Activated CD8-positive, alpha-beta memory T cell treated with anti-CD3 and anti-CD28 coated beads, Interleukin-2, amount 50 U/mL, for 24 hours (primary cell): ENCODE results near the gene HOXA10.
A peak's percentile ranks its signal among the peaks of the same experiment; 100 is the strongest.

Source experiments
- DNase-seq: peaks from one replicate; pipeline ENCODE4 v3.0.0-alpha.2; 2020; ENCODE audit errors: extremely low read depth

The HOXA10 gene

DNA sequence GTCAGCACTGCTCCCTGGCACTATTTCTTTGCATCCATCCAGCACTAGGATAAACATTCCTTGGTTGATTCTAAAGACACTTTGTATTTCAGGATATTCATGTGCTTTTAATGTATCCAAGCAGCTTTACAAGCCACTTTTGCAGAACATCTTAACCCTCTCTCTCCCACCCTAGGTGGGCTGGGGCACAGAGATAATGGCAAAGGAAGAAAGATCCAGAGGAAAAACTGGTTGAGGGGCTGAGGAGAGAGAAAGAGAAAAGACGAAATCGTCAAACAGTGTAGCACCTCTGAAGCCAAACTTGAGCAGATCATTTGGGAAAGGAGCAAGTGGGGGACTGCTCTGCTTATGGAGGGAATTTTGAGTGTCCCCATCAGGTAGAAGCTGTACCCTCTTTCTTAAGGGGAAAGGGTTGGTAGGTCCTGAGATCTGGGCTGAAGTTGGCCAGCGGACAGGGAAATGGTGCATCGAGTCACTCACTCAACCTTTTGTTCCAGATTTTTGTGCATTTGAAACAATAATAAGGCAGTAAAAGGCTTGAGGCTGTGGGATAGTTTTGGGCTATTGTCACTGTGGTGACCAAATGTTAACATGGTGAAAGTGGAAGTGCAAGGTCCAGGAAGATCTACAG lies 30.0 kb upstream of the HOXA10 start:
- DNase-seq: no peak

DNA sequence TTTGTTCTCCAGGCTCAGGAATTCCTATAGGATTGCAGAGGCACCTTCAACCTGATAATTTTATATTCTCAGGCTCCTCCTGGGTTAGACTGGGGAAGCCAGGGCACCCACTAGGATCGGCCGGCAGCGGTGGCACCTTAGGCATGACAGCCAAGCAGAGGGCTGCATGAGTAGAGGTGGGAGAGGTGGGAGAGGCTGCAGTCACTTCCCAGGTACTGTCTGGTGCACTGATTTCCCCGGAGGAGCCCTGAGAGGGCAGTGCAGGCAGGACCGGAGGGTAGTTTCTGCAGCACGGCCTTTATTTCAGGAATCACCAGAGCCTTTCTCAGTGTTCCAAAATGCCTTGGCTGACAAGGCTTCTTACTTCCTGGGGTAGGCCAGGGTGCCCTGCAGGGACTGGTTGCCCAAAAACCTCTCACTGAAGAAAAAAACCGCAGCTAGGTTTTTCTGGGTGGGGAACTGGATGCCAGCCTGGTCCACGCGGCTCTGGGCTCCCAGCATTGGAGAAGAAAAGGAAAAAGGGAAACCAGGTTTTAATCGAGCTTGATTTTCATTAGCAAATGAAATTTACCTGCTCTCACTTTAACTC lies 29.3 kb upstream of the HOXA10 start:
- DNase-seq: no peak

DNA sequence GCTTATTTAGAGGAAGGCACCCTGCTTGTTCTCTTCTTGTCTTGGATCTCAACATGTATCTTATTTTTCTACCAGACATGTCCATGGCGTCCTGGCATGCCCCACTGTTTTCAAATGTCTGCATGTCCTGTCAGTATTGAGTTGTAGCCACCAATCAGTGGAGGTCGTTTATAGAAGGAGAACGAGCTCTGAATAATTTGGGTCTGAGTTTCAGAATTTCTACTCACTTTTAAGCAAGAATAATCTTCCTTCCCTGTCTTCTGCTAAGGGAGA lies 28.7 kb upstream of the HOXA10 start:
- no peak for DNase-seq

DNA sequence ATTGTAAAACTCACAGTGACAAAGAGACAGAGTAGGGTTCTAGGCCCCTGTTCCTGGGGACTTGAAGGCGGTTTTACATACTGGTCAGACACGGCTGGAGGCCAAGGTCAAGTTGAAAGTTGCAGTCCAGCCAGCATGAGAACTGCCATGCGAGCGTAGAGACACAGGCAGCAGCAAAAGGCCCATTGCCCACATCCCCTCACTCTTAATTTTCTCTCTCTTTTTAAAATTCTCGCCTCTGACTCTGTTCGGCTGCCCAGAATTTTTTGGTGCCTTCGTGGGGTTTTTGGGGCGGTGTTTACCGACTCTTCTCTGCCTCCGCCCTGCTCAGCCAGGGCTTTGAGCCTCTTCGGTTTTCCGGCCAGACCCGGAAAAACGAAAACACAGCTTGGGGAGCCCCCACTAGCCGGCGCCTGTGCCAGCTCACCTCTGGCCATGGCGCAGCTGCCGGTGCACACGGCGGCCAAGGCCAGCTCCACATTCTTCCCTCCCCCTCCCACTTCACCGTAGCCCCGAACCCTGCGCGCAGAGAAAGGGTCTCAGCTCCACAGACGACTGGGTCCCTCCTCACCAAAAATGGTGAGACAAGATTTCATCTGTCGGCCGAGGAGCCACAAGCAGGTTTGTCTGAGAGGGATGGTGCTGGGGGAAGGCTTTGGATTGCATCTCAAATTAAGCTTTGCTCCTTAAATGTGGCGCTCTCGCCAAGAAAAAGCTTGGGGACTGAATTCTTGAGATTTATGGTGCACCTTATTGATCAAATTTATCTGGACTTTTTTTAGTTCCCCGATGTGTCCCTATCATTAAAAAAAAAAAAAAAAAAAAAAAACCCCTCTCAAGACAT lies 28.1 kb upstream of the HOXA10 start:
- DNase-seq: no peak

DNA sequence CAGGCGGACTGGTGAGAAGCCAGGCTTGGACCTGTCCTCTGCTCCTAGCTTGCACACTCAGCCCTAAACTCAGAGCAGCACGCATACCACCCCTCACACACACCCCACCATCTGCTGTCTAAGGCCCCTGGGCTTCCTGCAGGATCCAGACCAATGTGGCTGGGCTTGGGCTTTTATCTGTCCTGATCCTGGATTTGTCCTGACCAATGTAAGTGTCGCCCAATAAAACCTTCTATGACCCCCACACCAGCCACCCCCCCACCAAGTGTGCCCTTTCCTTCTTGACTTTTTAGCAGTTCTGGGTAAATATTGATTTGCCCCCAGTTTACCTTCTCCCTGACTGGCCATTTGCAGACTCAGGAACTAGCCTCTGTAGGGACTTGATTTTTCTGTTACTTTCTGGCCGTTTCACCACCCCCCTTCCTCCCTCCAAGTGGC lies 27.5 kb upstream of the HOXA10 start:
- no peak for DNase-seq

DNA sequence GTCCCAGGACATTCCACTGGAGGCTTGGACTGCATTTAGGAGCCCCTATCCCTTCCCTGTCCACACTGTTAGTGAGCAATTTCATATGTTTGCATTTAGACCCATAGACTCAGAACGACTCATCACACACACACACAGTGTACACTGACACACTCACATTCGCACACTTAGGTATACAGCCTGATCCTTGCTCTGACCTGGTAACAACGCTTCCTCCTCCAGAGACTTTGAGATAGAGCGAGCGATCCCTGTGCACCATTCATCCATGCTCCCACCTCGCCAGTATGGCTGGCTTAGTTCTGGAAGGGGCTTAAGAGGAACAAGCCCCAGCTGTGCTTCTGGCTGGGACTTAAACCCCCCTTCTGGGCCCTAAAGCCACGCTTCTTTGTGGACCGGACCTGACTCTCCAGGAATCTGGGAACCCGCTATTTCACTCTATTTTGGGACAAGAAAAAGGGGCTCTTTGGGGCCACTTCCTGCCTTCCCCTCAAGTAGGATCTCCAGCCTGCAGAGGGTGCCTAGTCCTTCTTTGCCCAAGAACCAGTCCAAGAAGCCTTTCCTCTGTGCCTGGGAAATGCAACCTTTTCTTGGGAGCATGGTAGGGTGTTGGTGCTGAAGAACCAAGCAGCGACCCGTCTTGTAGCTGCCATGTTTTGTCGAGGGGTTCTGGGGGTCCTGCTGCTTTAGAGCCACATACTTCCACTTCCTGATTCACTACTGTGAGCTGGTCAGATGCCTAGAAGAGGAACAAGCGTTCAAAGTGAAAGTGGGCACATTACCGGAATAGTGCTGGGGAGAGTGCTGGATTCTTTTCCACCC lies 26.9 kb upstream of the HOXA10 start:
- DNase-seq: no peak

DNA sequence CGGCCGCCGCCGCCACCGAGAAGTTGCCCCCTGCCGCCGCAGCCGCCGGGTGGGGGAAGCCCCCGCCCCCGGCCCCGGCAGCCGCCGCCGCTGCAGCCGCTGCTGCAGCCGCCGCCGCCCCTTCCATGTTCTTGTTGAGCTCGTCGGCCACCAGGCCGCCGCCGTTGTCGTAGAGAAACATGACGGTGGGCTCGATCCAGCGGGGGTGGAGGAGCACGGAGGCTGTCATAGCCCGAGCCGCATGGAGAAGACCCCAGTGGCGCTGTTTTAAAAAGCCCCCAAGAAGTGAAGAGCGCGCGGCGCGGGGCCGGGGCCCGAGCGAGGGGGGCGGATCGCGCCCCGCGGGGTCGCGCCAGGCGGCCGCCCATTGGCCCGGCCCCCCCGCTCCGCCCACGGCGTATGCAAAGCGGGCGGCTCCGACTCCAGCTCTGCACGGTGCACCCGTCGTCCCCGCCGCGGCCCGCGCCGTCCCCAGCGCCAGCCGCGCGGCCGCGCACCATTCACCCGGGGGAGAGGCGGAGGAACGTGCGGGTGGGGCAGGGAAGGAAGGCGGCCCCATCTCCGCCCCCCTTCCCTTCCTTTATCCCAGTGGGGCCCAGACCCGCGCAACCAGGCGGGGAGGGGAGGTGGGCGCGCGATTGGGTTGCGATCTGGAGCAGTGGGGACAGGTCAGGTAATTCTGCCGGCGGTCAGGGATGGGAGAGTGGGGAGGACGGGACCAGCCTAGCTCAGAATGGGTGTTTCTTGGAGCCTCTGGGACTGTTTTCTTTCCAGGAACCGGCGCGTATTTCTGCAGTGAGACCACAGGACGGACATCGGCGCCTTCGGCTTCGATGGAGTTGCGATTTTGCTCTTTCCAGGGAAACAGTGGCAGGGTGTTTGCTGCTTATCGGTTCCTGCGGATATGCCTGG lies 26.0 kb upstream of the HOXA10 start, which contains the start of gene HOXA13:
Gene HOXA13, minus strand, starts transcription at position 243 of the 912 bp plus-strand sequence. Its CDS starts 14 bp downstream, at position 229.
- no peak for DNase-seq

DNA sequence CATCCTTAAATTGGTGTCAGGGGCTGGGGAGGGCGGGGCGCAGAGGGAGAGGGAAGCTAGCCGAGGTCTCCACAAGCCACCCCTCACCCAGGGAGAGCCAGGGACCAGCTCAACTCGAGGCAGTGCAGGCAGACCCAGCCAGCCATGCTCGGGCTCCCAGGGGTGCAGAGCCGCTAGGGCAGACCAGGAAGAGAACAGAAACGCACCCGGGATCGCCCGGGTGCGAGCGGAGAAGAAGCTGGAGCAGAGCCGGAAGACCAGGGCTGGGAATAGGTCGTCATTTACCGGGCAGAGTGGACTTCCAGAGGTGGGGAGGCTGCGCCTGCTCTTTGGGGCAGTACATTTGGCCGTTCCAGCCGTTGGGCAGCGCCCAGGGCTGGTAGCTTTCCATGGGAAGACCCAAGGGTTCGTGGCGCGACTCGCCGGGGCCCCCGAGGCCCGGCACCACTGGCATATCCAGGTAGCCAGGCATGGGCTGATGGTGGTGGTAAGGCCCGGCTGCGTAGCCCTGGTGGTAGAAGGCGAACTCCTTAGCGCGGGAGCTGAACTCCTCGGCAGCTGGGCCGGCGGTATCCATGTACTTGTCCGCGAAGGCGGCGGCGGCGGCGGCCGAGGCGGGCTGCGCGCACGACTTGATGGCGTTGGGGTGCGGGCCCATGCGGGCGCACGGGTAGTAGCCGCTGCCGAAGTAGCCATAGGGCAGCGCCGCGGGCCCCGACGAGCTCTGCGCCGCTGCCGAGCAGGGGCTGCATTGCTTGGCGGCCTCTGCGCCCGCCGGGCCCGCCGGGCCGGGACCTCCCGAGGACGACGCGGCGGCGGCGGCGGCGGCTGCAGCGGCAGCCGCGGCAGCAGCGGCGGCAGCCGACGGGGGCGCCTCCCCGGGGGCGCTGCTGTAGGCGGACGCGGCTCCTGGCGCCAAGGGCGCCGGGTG lies 25.0 kb upstream of the HOXA10 start:
- DNase-seq: no peak

DNA sequence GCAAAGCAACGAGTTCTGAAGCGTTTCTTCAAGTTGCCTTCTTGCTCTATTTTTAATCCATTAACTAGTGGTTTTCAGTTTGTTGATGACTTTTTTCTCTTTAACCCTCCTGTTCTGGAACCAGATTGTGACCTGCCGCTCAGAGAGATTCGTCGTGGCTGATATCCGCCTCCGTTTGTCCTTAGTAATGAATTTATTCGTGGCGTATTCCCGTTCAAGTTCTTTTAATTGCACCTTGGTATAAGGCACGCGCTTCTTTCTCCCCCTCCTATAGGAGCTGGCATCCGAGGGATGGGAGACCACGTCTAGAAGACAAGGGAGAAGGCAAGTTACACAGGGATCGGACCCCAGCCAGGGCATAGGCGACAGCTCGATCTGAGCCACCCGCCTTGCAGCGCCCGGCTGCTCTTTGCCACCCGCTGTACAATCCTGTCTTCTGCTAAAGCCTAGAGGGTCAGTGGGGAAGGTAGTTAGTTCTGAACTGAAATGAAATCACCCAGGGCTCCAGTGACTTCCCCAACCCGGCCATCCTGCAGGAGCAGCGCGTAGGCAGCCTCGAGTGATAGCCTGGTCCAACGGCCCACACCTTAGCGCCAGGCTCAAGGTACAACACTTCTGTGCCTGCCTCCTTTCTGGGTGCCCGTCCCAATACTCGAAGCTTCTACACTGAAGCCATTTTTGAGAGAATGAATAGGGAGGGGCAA lies 24.2 kb upstream of the HOXA10 start:
- DNase-seq: no peak

DNA sequence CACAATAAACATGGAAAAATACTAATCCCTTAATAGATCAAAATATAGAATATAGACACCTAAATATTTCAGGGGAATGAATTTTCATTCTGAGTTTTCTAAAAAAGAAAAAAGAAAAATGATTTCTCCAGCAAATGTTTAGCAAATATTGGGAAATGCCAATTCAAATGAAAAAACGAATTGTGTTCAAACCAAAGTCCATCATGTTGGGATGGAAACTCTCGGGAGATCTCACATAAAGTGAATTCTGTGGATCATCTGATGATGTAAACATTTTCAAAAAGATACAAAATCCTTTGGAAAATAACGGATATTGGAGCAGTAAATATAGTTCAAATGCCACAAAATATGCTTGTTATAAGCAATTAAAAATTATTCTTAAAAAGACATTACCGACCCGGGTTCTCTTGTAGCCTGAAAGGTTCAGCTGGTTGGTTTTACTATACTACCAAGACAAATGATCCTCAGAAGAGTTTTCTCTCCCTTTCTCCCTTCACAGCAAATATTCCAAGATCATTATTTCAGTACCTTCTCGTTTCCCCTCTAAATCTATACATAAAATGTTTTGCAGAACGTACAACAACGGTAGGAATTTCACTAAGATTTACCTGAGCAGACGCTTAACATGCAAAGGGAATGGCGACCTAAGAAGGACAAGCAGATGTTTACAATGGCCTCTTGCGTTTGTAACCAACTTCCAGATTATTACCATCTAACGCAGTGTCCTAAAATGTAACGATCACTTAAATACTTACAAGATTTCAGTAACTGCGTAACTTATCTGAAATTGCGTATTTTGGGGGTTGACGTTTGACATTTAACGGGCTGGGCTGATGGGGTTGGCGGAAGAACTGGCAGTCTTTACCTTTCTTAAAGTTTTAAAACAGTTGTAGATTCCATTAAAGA lies 23.3 kb upstream of the HOXA10 start:
- no peak for DNase-seq

DNA sequence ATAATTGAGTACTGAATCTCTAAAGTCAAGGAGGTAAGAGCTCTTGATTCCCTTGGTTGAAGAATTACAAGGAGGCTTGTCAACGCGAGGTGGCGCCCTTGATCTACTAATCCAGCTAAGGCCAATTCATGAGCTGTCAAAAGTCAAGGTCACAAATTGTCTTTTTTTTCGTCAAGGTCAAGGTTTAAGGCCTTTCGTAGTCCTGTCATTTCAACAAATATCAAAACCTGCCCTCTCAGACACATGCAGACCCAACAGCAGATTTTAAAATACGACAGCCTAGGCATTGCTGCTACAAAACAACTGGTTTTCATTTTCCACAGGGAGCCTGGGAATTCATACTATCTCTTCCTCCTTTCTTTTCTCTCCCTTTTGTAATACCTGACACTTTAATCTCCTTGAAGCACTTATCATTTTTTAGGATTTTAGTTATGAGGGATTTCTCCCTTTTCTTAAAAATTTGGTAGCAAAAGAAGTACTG lies 22.2 kb upstream of the HOXA10 start:
- peak; percentile 71 for DNase-seq

DNA sequence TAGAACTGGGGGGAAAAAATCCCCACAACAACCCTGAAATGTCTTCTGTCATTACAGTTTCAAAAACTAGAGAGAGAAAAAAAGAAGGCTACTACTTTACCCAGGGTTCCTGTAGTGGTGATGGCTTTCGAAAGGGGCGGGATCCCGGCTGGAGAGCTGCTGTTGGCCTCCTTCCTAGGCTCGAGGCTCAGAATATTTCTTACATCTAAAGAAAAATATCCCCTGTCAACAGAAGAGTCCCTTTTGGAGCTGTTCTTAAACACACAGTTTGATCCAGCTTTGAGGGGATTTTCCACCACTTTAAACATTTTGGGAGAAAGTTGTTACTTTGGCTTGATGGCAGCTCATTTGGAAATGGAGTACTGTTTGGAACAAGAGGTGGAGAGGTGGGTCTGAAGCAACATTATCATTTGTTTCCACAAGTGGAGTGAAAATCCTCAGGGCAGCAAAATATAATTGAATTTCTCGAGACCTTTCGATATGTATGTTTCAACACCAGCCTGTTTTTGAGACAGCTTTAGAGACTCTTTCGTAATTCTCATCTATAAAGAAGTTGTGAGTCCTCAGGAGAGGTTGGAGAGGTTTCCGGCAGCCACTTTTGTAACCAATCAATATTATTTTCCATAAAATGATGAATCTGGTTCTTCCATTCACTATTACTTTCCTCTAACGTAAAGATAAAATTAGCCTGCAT lies 20.7 kb upstream of the HOXA10 start:
- DNase-seq: no peak

DNA sequence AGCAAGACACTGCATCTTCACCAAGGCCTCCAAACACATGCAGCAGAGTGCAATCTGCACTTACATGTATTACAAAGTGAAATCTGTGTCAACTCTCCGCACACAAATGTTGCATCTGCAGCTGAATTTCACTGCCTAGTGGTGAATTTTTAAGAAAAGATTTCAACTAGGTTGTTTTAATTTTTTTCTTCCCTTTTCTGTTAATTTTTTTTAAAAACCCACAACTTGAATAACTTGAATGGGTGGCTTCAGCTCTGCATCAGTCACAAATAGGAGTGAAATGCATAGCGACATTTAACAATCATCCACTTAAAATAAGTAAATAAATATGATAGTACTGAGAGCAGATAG lies 19.9 kb upstream of the HOXA10 start:
- no peak for DNase-seq

DNA sequence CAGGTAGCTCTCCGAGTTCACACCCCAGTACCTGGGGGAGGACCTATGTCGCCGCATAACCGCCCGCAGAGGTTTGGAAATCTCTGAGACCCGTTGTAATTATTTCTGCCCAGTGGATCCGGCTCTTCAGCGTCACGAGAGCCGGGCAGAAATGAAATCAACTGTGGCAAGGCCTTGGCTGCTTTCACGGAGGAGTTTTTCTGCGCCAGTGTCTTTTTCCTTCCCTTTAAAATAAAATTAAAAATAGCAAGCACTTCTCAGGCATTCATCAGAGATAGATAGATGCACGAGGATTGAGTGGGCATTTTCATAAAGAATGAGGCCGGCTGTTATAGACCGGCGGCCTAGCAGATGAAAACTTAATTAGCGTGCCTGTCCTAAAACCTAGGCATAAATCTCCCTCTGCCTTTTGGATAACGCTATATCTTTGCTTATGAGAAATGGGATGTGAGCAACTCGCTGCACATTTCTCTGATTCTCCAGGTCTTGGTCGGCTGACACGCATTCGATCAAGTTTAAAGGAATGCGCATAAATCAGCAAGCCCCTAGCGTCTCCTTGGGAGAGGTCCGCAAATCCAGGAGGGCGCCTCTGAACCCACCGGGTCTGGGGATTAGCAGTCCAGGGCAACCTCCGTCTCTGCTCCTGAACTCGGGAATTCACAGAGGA lies 19.3 kb upstream of the HOXA10 start:
- DNase-seq: no peak

DNA sequence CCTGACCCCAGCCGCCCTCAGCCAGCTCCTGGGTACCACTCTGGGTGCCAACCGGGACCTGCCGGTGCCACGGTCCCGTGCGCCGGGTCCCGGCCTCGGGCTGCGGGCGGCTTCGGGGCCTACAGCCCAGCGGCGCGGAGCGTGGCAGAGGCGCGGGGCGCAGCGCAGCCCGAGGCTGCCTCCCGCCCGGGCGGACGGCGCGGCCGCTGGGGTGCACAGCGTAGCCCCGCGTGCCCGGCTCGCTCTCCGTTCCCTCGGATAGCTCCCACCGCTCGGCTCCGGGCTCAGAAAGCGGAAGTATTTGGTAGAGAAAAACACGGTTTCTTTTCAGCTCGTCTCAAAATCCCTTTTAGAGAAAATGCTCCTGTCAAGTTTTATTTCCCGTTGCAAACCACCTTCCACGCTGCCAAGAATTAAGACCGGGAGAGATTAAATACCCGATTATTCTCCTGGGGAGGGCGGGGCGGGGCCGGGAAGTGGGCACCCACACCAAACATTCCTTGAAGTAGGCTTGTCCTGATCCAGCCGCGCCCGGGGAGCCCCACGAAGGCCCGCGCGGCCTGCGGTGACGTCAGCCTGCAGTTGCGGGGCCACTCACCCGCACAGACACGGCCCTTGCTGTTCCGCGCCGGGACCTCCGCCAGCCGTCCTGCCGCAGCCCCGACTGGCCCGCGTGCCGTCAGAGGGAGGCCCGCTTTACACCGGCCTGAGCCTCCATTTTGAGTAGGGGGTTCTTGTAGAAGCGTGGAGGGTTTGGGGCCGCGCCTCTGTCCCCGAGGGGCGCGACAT lies 18.6 kb upstream of the HOXA10 start:
- DNase-seq: no peak

DNA sequence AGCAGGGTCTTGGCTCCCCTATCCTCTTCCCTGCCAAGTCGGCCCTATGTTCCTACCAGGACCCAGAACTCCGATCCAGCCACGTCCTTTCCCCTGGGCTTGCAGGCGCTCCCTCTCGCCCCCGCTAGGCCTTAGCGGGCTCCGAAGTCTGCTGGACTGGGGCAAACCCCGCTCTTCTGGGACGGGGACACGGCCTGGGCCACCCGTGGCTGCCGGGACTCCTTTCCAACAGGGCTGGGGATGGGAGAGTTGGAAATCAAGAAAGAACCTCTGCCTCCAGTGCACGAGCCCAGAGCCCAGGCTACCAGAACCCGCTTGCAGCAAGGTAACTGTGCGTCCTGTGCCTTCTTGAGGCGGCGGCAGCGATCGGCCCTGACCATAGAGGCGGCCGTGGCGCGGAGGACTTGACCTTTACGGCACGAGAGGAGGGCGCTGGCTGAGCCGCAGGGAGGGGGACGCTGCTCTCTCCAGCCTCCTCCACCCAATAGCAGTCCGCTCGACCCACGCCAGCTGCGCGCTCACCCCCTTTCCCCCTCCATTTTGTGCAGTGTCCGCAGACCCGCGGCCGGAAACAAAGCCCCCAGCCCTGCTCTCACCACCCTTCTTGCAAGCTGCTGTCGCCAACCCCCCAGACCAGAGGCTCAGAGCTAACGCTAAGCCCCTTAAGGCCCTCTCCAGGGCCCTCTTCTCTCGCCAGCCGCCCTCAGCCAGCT lies 17.9 kb upstream of the HOXA10 start:
- no peak for DNase-seq
